ENCODE measurements around the gene FNDC3B. TPM values are rescaled to one million over a fixed set of nuclear protein-coding genes. Genes with fewer than 3 reads are reported as not detected.
"Not testable (repeated sequence)": the region's sequence is repeated elsewhere in the genome, so short reads cannot be mapped to it uniquely, and the experiment has no call there.

FNDC3B gene
- total and polyA plus RNA-seq, 7 donors: 16.2 to 93.9 (median 50.3) TPM

DNA sequence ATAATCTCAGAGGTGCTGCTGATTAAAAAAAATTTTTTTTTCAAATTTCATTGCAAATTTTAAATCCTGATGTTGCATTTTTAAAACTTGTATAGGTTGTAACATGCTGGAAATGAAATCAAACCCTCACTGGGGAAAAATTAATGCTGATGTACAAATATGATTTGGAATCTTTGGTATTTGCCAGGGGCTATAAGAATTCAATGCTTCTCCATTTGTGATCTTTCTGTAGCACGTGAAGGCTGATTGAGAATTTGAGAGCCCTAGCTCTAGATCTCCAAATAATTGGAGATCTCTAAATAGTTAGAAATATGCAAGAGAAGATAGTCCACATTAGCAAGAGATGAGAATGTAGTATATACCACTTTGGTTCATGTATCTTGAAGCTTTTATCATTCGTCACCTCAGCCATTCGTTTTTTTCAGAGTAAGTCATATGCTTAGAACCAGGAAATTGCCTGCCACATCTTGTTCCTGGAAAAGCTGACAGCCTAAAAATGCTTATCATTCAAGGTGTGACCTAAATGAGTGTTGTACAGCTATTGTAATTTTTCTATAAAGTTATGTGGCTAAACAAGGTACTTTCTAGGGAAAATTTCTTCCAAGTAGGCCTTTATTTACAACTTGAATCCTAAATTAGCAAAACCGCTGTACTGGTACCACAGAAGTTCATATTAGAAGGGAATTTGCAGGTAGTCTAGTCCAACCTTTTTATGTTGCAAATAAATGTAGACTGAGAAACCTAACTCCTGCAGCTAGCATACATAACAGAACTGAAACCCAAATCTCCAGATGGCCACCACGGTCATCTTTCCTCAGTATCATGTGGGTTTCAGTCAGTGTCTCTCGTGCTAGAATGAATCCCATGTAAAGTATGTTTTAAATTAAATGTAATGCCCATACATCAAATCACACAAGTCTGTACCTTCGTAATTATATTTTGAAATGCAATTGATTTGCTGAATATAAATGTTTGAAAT is 48.5 kb downstream of the FNDC3B start:
- TF ChIP-seq POLR2AphosphoS5 (IDR thresholded peaks at IDR 0.05): no peak
- TF ChIP-seq POLR2A (IDR thresholded peaks at IDR 0.05): no peak
- TF ChIP-seq, protein P1, sequence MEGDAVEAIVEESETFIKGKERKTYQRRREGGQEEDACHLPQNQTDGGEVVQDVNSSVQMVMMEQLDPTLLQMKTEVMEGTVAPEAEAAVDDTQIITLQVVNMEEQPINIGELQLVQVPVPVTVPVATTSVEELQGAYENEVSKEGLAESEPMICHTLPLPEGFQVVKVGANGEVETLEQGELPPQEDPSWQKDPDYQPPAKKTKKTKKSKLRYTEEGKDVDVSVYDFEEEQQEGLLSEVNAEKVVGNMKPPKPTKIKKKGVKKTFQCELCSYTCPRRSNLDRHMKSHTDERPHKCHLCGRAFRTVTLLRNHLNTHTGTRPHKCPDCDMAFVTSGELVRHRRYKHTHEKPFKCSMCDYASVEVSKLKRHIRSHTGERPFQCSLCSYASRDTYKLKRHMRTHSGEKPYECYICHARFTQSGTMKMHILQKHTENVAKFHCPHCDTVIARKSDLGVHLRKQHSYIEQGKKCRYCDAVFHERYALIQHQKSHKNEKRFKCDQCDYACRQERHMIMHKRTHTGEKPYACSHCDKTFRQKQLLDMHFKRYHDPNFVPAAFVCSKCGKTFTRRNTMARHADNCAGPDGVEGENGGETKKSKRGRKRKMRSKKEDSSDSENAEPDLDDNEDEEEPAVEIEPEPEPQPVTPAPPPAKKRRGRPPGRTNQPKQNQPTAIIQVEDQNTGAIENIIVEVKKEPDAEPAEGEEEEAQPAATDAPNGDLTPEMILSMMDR (IDR thresholded peaks at IDR 0.05): no peak
- no peak for TF ChIP-seq EP300 (IDR thresholded peaks at IDR 0.05)
- no peaks in the 10 kb centered on the region for H3K36me3 ChIP-seq

DNA sequence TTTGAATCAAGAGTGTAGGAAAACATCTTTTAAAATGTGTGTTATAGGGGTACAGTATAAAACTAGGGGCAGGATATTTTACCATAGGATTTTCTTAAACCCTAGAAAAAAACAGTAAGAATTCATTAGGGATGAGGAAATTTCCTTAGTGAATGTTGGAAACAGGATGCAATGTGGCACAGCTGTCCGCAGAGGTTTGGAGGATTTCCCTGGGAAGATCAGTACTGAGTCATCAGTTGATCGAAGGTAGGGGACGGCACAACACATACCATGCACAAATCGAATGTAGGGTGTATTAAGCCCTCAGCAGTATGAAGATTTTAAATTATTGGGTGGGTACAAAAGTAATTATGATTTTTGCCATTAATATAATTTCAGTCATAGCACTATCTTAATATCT is 49.9 kb downstream of the FNDC3B start:
- intact Hi-C loops (cut with DNase I): no loop called here
- Histone ChIP-seq H3K9me3 (no peaks in the 10 kb centered on the region), H3K4me1 (peaks cover 0 to 30% (median 9%) of the 10 kb centered on the region in 4 donors), H3K27ac (no peak overlapping the region), H3K4me3 (no peak overlapping the region), H3K27me3 (no peaks in the 10 kb centered on the region), H3K36me3 (no peaks in the 10 kb centered on the region)
- no peak for TF ChIP-seq POLR2A (IDR thresholded peaks at IDR 0.05)
- TF ChIP-seq, protein P1 (IDR thresholded peaks at IDR 0.05): no peak
- no peak for DNase-seq
- 81 to 87% methylated on average over 4 of the region's 4 CpGs for WGBS, 2 donors

More for the DNA sequence above, 48.5 kb downstream of the FNDC3B start:
- H3K27me3 ChIP-seq: no peaks in the 10 kb centered on the region
- DNase-seq: no peak
- H3K27ac ChIP-seq: no peak overlapping the region
- no peaks in the 10 kb centered on the region for H3K9me3 ChIP-seq
- intact Hi-C loops (cut with DNase I): no loop called here
- no peak overlapping the region for H3K4me3 ChIP-seq
- H3K4me1 ChIP-seq: peaks cover 0 to 34% (median 12%) of the 10 kb centered on the region in 4 donors
- 30 to 55% methylated on average over 7 of the region's 7 CpGs for WGBS, 2 donors

DNA sequence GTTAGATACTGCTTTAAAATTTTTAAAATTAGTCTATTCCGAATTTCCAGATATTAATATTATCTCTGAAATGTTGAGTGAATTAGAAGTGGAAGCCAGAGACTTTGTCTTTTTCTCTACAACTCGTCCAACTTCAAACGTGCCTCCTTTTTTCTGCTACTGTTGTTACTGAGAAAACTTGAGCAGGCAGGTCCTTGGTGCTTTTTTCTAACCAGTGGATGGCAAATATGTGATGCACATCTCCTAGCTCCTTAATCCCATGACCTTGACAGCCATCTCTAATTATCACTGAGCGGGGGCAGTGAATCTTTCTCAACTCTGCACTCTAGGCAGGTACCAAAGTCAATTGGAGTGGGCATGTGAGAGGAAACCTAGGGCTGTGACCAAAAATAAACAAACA is 50.7 kb downstream of the FNDC3B start:
- H3K9me3 ChIP-seq: no peaks in the 10 kb centered on the region
- DNase-seq: no peak

DNA sequence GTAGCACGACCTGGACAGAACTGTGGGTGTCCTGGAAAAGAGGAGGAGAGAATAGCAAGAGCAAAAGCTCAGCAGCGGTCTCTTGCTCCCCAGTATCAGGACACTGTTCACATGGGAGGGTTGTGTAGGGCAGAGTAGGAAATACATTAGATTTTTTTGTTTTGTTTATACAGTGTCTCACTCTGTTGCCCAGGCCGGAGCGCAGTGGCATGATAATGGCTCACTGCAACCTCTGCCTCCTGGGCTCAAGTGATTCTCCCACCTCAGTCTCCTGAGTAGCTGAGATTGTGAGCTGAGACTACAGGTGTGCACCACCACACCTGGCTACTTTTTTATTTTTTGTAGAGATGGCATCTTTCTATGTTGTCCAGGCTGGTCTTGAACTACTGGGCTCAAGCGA is 53.3 kb downstream of the FNDC3B start:
- 92 to 95% methylated on average over 5 of the region's 5 CpGs for WGBS, 2 donors
- intact Hi-C loops (cut with DNase I): no loop called here
- peaks cover 0 to 40% (median 21%) of the 10 kb centered on the region in 4 donors for H3K4me1 ChIP-seq
- H3K27me3 ChIP-seq: no peaks in the 10 kb centered on the region
- no peaks in the 10 kb centered on the region for H3K36me3 ChIP-seq
- no peaks in the 10 kb centered on the region for H3K9me3 ChIP-seq
- no peak for TF ChIP-seq POLR2A (IDR thresholded peaks at IDR 0.05)
- TF ChIP-seq, protein P1 (IDR thresholded peaks at IDR 0.05): no peak
- no peak for TF ChIP-seq EP300 (IDR thresholded peaks at IDR 0.05)
- TF ChIP-seq POLR2AphosphoS5 (IDR thresholded peaks at IDR 0.05): no peak
- no peak overlapping the region for H3K27ac ChIP-seq
- DNase-seq: no peak
- no peak overlapping the region for H3K4me3 ChIP-seq

More for the DNA sequence above, 50.7 kb downstream of the FNDC3B start:
- Histone ChIP-seq H3K4me1 (peaks cover 0 to 30% (median 13%) of the 10 kb centered on the region in 4 donors), H3K27ac (no peak overlapping the region), H3K4me3 (no peak overlapping the region), H3K36me3 (no peaks in the 10 kb centered on the region), H3K27me3 (no peaks in the 10 kb centered on the region)
- 91 to 92% methylated on average over 4 of the region's 4 CpGs for WGBS, 2 donors
- TF ChIP-seq POLR2A (IDR thresholded peaks at IDR 0.05) (no peak), EP300 (IDR thresholded peaks at IDR 0.05) (no peak), POLR2AphosphoS5 (IDR thresholded peaks at IDR 0.05) (no peak)
- TF ChIP-seq, protein P1 (IDR thresholded peaks at IDR 0.05): no peak
- intact Hi-C loops (cut with DNase I): no loop called here

DNA sequence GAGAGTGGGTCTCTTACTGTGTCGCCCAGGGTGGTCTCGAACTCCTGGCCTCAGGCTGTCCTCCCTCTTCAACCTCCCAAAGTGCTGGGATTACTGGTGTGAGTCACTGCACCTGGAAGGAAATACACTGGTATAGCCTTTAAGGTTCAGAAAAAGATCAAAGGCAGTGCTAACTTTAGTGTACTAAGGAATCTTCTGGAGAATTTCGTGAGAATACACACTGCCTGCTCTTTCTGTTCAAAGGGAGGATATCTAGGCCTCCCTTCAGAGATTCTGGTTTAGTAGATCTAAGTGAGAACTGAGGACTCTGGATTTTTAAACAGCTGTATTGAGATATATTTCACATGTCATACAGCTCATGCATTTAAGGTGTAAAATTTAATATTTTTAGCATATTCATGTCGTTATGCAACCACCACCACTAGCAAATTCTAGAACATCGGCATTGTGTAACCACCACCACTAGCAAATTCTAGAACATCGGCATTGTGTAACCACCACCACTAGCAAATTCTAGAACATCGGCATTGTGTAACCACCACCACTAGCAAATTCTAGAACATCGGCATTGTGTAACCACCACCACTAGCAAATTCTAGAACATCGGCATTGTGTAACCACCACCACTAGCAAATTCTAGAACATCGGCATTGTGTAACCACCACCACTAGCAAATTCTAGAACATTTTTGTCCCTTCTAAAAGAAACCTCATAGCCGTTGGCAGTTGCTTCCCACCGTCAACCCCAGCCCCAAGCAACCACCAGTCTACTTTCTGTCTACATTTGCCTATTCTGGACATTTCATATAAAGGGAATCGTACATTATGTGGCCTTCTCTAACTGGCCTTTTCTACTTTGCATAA is 54.4 kb downstream of the FNDC3B start:
- H3K27ac ChIP-seq; intact Hi-C loops (cut with DNase I); H3K27me3 ChIP-seq; H3K36me3 ChIP-seq; H3K4me3 ChIP-seq; H3K9me3 ChIP-seq; DNase-seq: not testable (repeated sequence)
- whole genome bisulfite sequencing, 2 donors: 87 to 89% methylated on average over 11 of the region's 13 CpGs
- peaks cover 0 to 46% (median 29%) of the 10 kb centered on the region in 4 donors for H3K4me1 ChIP-seq
